Measurements from ENCODE around the gene PFN1.
A peak's percentile ranks its signal among the peaks of the same experiment; 100 is the strongest.

The PFN1 gene

GRCh38 chr17:4947411-4948165 lies 742 bp downstream of the PFN1 start:
- peak overlapping the region; percentile 91 for H3K27ac ChIP-seq
- no peak for TF ChIP-seq CTCF (conservative IDR thresholded peaks at IDR 0.05)

- no peak for TF ChIP-seq CTCF (conservative IDR thresholded peaks at IDR 0.05)
- peak overlapping the region; percentile 91 for H3K27ac ChIP-seq
These were observed 1.3 kb downstream of the PFN1 start for GRCh38 chr17:4947010-4947410.

- no peak for TF ChIP-seq CTCF (conservative IDR thresholded peaks at IDR 0.05)
- H3K27ac ChIP-seq = peak overlapping the region; percentile 91
These were observed 1.9 kb downstream of the PFN1 start for GRCh38 chr17:4946312-4946976.

GRCh38 chr17:4945944-4946280 lies 2.4 kb downstream of the PFN1 start:
- H3K27ac ChIP-seq = no peak overlapping the region

GRCh38 chr17:4945176-4945943 lies 3.0 kb downstream of the PFN1 start:
- no peak for TF ChIP-seq CTCF (conservative IDR thresholded peaks at IDR 0.05)
- H3K27ac ChIP-seq = no peak overlapping the region

More at GRCh38 chr17:4945944-4946280, 2.4 kb downstream of the PFN1 start:
- TF ChIP-seq CTCF (conservative IDR thresholded peaks at IDR 0.05) = no peak

- H3K27ac ChIP-seq = no peak overlapping the region
- no peak for TF ChIP-seq CTCF (conservative IDR thresholded peaks at IDR 0.05)
These were observed 3.7 kb downstream of the PFN1 start for GRCh38 chr17:4944554-4945175.

GRCh38 chr17:4944163-4944553 lies 4.2 kb downstream of the PFN1 start:
- TF ChIP-seq CTCF (conservative IDR thresholded peaks at IDR 0.05) = no peak
- no peak overlapping the region for H3K27ac ChIP-seq
